Fibroblast of skin of left biceps (primary cell): Measurements from ENCODE around the gene HTRA3.
A peak's percentile ranks its signal among the peaks of the same experiment; 100 is the strongest.

Source experiments
- DNase-seq, 2 experiments: peaks; one replicate each; pipeline ENCODE4 v3.0.0-alpha.2; 2013; ENCODE audit warnings: low read depth in 2 of 2

The HTRA3 gene

GRCh38 chr4:8234715-8235114 is 34.8 kb upstream of the HTRA3 start:
- DNase-seq, result no peak

GRCh38 chr4:8235224-8235623 is 34.3 kb upstream of the HTRA3 start:
- no peak for DNase-seq

GRCh38 chr4:8235686-8236085 is 33.9 kb upstream of the HTRA3 start:
- DNase-seq, result no peak

GRCh38 chr4:8236106-8236919 is 33.2 kb upstream of the HTRA3 start:
- no peak for DNase-seq

GRCh38 chr4:8236920-8237195 is 32.7 kb upstream of the HTRA3 start:
- no peak for DNase-seq

GRCh38 chr4:8237256-8237989 is 32.1 kb upstream of the HTRA3 start:
- no peak for DNase-seq

- no peak for DNase-seq
These were observed 31.5 kb upstream of the HTRA3 start for GRCh38 chr4:8238036-8238511.

GRCh38 chr4:8238515-8239053 is 31.0 kb upstream of the HTRA3 start:
- DNase-seq, result no peak

GRCh38 chr4:8239226-8239625 is 30.3 kb upstream of the HTRA3 start:
- DNase-seq, result no peak

GRCh38 chr4:8239661-8240060 is 29.9 kb upstream of the HTRA3 start:
- DNase-seq, result no peak

- no peak for DNase-seq
These were observed 29.1 kb upstream of the HTRA3 start for GRCh38 chr4:8240211-8241041.

- no peak for DNase-seq
These were observed 28.3 kb upstream of the HTRA3 start for GRCh38 chr4:8241211-8241779.

- DNase-seq, result peak; percentile 59 to 62
These were observed 27.5 kb upstream of the HTRA3 start for GRCh38 chr4:8241895-8242696.

- no peak for DNase-seq
These were observed 26.6 kb upstream of the HTRA3 start for GRCh38 chr4:8242782-8243560.

- no peak for DNase-seq
These were observed 25.4 kb upstream of the HTRA3 start for GRCh38 chr4:8244001-8244757.

GRCh38 chr4:8244931-8245460 is 24.6 kb upstream of the HTRA3 start:
- no peak for DNase-seq

GRCh38 chr4:8245884-8246833 is 23.4 kb upstream of the HTRA3 start:
- DNase-seq, result no peak
